ENCODE results near the gene EIF2AK2. TPM values are rescaled to one million over a fixed set of nuclear protein-coding genes. Genes with fewer than 3 reads are reported as not detected.

Gene EIF2AK2
- total RNA-seq, 2 experiments from 2014 or later, result 43.1 to 49.3 TPM

- Mint-ChIP-seq H3K4me1 (ENCODE audit: low read depth) (peaks cover 3% of the 10 kb centered on the region), H3K36me3 (ENCODE audit: low read depth) (peaks cover 2% of the 10 kb centered on the region), H3K27ac (no peak overlapping the region), H3K27me3 (peaks cover 4% of the 10 kb centered on the region), H3K4me3 (no peak overlapping the region), H3K9me3 (no peaks in the 10 kb centered on the region)
- intact Hi-C loops (cut with micrococcal nuclease), result no loop called here
- CTCF ChIA-PET, result interaction anchor here (2.5 kb wide), 1 partner anchor 23 kb away, joined by 8 read pairs; no protein-coding TSS in a partner anchor
- ATAC-seq (no peak), DNase-seq (no peak)
- no peak for TF ChIP-seq CTCF (IDR thresholded peaks at IDR 0.05)
- POLR2A ChIA-PET, result no interaction called here
These were observed 35.0 kb upstream of the EIF2AK2 start for GRCh38 chr2:37191747-37192146.

- Mint-ChIP-seq H3K27me3 (peaks cover 4% of the 10 kb centered on the region), H3K36me3 (ENCODE audit: low read depth) (peaks cover under 1% of the 10 kb centered on the region), H3K4me3 (no peak overlapping the region), H3K27ac (no peak overlapping the region), H3K9me3 (no peaks in the 10 kb centered on the region), H3K4me1 (ENCODE audit: low read depth) (peaks cover 2% of the 10 kb centered on the region)
- POLR2A ChIA-PET, result interaction anchor here (0.6 kb wide), 1 partner anchor 135 kb away, joined by 3 read pairs; no protein-coding TSS in a partner anchor
- no peak for ATAC-seq
- no peak for TF ChIP-seq CTCF (IDR thresholded peaks at IDR 0.05)
- CTCF ChIA-PET, result interaction anchor here (2.5 kb wide), 1 partner anchor 23 kb away, joined by 8 read pairs; no protein-coding TSS in a partner anchor
- intact Hi-C loops (cut with micrococcal nuclease), result no loop called here
- DNase-seq, result no peak
These were observed 34.5 kb upstream of the EIF2AK2 start for GRCh38 chr2:37191253-37191652.

DNA sequence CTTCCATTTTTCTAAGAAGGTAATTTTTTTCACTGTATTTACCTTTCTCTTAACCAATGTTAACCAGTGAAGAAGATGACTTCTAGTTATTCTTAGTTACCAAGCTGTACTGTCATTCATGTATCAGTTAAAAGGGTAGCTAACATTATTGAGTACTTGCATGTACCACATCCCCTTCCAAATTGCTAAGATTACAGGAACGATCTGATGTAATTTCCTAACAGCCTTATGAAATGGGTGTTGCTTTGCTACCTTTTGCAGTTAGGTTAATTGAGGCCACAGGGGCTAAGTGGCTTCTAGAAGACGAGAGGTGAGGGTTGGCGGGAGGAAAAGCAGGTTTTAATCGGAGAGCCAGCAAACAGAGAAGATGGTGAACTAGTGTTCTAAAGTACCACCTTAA is 33.5 kb upstream of the EIF2AK2 start:
- no peak for TF ChIP-seq CTCF (IDR thresholded peaks at IDR 0.05)
- Mint-ChIP-seq H3K27me3 (peaks cover 4% of the 10 kb centered on the region), H3K36me3 (ENCODE audit: low read depth) (no peaks in the 10 kb centered on the region), H3K4me1 (ENCODE audit: low read depth) (no peaks in the 10 kb centered on the region), H3K4me3 (no peak overlapping the region), H3K27ac (no peak overlapping the region), H3K9me3 (no peaks in the 10 kb centered on the region)
- ATAC-seq, result no peak
- DNase-seq, result no peak
- ChIA-PET CTCF (interaction anchor here (1.0 kb wide), 1 partner anchor 22 kb away, joined by 3 read pairs; no protein-coding TSS in a partner anchor), POLR2A (interaction anchor here (0.6 to 2.8 kb wide), 2 partner anchors 34 to 108 kb away, joined by 3 to 8 read pairs; partner anchors contain the start of gene EIF2AK2)
- intact Hi-C loops (cut with micrococcal nuclease), result no loop called here

DNA sequence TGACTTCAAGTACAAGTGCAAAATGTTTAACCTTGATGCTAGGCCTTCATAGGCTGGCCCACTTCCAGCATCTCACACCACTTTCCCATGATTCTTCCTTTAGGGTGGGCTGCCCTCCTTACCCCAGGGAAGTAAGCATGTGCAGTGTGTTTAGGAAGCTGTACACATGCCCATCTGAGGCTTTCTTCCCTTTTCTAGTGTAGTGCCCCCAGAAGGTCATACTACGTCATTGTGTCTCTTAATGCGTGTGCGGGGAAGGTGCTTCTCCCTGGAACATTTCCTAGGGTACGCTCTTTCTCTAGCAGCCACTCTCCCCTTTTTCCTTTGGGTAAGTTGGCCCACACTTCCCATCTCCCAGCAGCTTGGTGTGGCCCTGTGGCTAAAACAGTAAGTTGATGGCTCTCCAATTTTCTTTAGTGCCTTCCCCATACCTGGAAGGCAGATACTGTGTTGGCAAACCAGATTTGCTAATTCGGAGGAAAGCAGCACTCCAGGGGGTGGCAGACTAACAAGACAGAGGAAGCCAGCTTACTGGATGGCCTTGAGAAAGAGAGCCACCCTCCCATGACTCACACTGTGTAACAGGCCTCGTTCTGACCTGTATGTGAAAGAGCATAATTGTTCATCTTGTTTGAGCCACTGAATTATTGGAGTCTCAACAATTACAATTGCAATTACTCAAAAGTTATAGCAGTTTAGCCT is 32.8 kb upstream of the EIF2AK2 start:
- intact Hi-C loops (cut with micrococcal nuclease), result no loop called here

More for the DNA sequence above, 32.8 kb upstream of the EIF2AK2 start:
- ChIA-PET POLR2A (interaction anchor here (0.6 to 2.8 kb wide), 2 partner anchors 33 to 108 kb away, joined by 3 to 8 read pairs; partner anchors contain the start of gene EIF2AK2), CTCF (interaction anchor here (0.8 to 1.1 kb wide), 3 partner anchors 9 to 22 kb away, joined by 3 to 4 read pairs (median 3); no protein-coding TSS in a partner anchor)
- DNase-seq (peak; percentile 26), ATAC-seq (peak; percentile 79)
- peaks cover 4% of the 10 kb centered on the region for H3K27me3 Mint-ChIP-seq
- no peaks in the 10 kb centered on the region for H3K9me3 Mint-ChIP-seq
- no peaks in the 10 kb centered on the region for H3K4me1 Mint-ChIP-seq (ENCODE audit: low read depth)
- H3K4me3 Mint-ChIP-seq, result no peak overlapping the region
- no peak overlapping the region for H3K27ac Mint-ChIP-seq
- no peaks in the 10 kb centered on the region for H3K36me3 Mint-ChIP-seq (ENCODE audit: low read depth)
- TF ChIP-seq CTCF (IDR thresholded peaks at IDR 0.05), result no peak
